Activated CD4-positive, alpha-beta T cell treated with anti-CD3 and anti-CD28 coated beads, Interleukin-2, amount 10 ng/mL, durations not matched to agents 24 days and 14 days (primary cell): ENCODE measurements around the gene TIMP2. TPM values are rescaled to one million over a fixed set of nuclear protein-coding genes. Genes with fewer than 3 reads are reported as not detected.
A peak's percentile ranks its signal among the peaks of the same experiment; 100 is the strongest.
"Not testable (repeated sequence)": the region's sequence is repeated elsewhere in the genome, so short reads cannot be mapped to it uniquely, and the experiment has no call there.

ENCODE experiments used
- DNase-seq: peaks from one replicate; pipeline ENCODE4 v3.0.0; 2022
- H3K27ac Mint-ChIP-seq: one replicate; pipeline ENCODE4 v1.8.0; 2022; ENCODE audit warnings: mild to moderate bottlenecking, mixed read lengths
- H3K27me3 Mint-ChIP-seq: one replicate; pipeline ENCODE4 v1.8.0; 2022; ENCODE audit warnings: mixed read lengths
- H3K36me3 Mint-ChIP-seq: one replicate; pipeline ENCODE4 v1.8.0; 2022; ENCODE audit warnings: low read depth, mild to moderate bottlenecking, mixed read lengths
- H3K4me1 Mint-ChIP-seq: one replicate; pipeline ENCODE4 v1.8.0; 2021; ENCODE audit warnings: mixed read lengths
- H3K4me3 Mint-ChIP-seq: one replicate; pipeline ENCODE4 v1.8.0; 2022; ENCODE audit warnings: mild to moderate bottlenecking, moderate library complexity, mixed read lengths
- H3K9me3 Mint-ChIP-seq: one replicate; pipeline ENCODE4 v1.8.0; 2021; ENCODE audit warnings: mixed read lengths
- intact Hi-C: fragments of 100-400 bp; cut with micrococcal nuclease; formaldehyde crosslinking; loops from one replicate; pipeline ENCODE4 v1.15.1; 2023
- total RNA-seq: library from RNA; stranded (reverse); gene quantifications from 2 replicates; pipeline ENCODE4 v1.2.3, GENCODE V29; 2022

Gene TIMP2
- total RNA-seq, 1 donor from 2014 or later = 0.54 TPM

DNA sequence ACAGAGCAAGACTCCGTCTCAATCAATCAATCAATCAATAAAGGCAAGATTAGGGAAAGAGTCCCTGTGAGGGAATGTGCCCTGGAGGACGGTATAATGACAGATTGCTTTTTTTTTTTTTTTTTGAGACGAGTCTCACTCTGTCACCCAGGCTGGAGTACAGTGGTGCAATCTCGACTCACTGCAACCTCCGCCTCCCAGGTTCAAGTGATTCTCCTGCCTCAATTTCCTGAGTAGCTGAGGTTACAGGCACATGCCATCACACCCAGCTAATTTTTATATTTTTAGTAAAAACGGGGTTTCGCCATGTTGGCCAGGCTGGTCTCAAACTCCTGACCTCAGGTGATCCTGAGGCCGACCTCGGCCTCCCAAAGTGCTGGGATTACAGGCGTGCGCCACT is 35.1 kb downstream of the TIMP2 start:
- H3K9me3 Mint-ChIP-seq, DNase-seq, H3K36me3 Mint-ChIP-seq, intact Hi-C loops, H3K27me3 Mint-ChIP-seq: not testable (repeated sequence)
- H3K27ac Mint-ChIP-seq = peak overlapping the region; percentile 65
- peaks cover 28% of the 10 kb centered on the region for H3K4me1 Mint-ChIP-seq
- peak overlapping the region; percentile 16 for H3K4me3 Mint-ChIP-seq

DNA sequence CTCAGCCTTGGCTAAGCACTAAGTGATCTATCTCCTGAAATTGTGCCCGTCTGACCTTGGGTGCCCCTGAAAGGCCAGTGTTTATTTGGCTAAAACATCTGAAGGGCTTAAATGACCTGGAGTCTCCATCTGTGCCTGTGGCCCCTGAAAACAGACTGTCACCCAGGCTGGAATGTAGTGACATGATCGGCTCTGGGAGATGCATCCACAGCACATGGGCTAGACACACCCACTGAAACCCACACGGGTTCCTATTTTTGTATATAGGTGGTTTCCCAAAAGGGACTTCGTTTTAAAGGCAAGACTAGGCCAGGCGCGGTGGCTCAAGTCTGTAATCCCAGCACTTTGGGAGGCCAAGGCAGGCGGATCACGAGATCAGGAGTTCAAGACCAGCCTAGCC is 35.7 kb downstream of the TIMP2 start:
- intact Hi-C loops = no loop called here
- Mint-ChIP-seq H3K27ac (peak overlapping the region; percentile 65), H3K9me3 (no peaks in the 10 kb centered on the region), H3K36me3 (no peaks in the 10 kb centered on the region), H3K4me3 (peak overlapping the region; percentile 10), H3K4me1 (peaks cover 28% of the 10 kb centered on the region), H3K27me3 (peaks cover 6% of the 10 kb centered on the region)
- DNase-seq = peak; percentile 75

DNA sequence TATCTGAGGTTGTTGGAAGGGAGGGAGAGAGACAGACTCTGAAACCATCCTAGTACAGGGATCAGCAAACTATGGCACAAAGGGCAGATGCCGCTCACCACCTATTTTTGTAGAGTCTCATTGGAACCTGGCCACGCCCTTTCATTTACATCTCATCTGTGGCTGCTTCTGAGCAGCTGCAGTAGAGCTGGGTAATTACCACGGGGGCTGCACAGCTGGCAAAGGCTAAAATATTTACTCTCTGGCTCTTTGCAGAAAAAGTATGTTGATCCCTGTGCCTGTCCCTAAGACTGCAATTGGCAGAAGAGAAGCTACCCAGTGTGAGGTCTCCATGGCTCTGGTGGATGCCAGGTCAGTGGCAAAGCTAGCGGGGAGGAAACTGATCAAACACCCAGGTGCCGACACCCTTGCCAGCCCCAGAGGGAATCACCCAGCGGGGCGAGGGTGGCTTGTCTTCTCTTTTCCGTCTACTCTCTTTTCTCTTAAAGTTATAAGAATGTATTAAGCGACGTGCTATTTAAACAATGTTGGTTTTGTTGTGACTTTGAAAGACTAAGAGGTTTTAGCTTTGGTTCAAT is 36.2 kb downstream of the TIMP2 start:
- no peaks in the 10 kb centered on the region for H3K9me3 Mint-ChIP-seq
- H3K4me1 Mint-ChIP-seq = peaks cover 28% of the 10 kb centered on the region
- no peak overlapping the region for H3K27ac Mint-ChIP-seq
- no peak for DNase-seq
- H3K27me3 Mint-ChIP-seq = peaks cover 6% of the 10 kb centered on the region
- no peaks in the 10 kb centered on the region for H3K36me3 Mint-ChIP-seq
- intact Hi-C loops = no loop called here
- peak overlapping the region; percentile 9 for H3K4me3 Mint-ChIP-seq

DNA sequence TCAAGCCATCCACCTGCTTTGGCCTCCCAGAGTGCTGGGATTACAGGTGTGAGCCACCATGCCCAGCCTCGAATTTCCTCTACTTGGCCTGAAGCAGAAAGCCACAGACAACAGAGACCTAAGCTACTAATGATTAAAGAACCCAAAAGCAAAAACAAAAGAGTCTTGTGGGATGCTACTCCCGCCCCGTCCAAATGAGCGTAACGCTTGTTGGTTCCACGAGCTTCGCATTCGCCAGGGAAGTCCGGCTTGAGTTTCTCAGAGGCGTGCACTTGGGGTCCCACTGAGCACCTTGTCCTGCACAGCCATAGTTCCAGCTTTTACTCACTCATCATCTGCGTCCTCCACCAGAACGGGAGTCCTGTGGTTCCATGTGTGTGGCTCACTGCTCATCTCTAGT is 38.2 kb downstream of the TIMP2 start:
- intact Hi-C loops = no loop called here
- no peak overlapping the region for H3K4me3 Mint-ChIP-seq
- no peak for DNase-seq
- no peaks in the 10 kb centered on the region for H3K9me3 Mint-ChIP-seq
- no peak overlapping the region for H3K27ac Mint-ChIP-seq
- H3K4me1 Mint-ChIP-seq = peaks cover 27% of the 10 kb centered on the region
- no peaks in the 10 kb centered on the region for H3K36me3 Mint-ChIP-seq
- H3K27me3 Mint-ChIP-seq = peaks cover 8% of the 10 kb centered on the region

- Mint-ChIP-seq H3K27me3 (peaks cover 8% of the 10 kb centered on the region), H3K4me3 (no peak overlapping the region), H3K36me3 (no peaks in the 10 kb centered on the region), H3K27ac (no peak overlapping the region), H3K9me3 (no peaks in the 10 kb centered on the region), H3K4me1 (peaks cover 20% of the 10 kb centered on the region)
- no peak for DNase-seq
- intact Hi-C loops = no loop called here
Measured at GRCh38 chr17:78885956-78886355, 39.2 kb downstream of the TIMP2 start.

GRCh38 chr17:78884876-78885667 is 40.1 kb downstream of the TIMP2 start:
- no peaks in the 10 kb centered on the region for H3K36me3 Mint-ChIP-seq
- intact Hi-C loops = no loop called here
- H3K4me1 Mint-ChIP-seq = peaks cover 20% of the 10 kb centered on the region
- no peak for DNase-seq
- no peaks in the 10 kb centered on the region for H3K9me3 Mint-ChIP-seq
- H3K27me3 Mint-ChIP-seq = peaks cover 10% of the 10 kb centered on the region
- H3K4me3 Mint-ChIP-seq = no peak overlapping the region
- H3K27ac Mint-ChIP-seq = no peak overlapping the region

GRCh38 chr17:78884148-78884825 is 40.9 kb downstream of the TIMP2 start:
- H3K27me3 Mint-ChIP-seq = peaks cover 10% of the 10 kb centered on the region
- intact Hi-C loops = no loop called here
- H3K27ac Mint-ChIP-seq = no peak overlapping the region
- H3K9me3 Mint-ChIP-seq = no peaks in the 10 kb centered on the region
- DNase-seq = no peak
- H3K4me1 Mint-ChIP-seq = peaks cover 18% of the 10 kb centered on the region
- no peaks in the 10 kb centered on the region for H3K36me3 Mint-ChIP-seq
- no peak overlapping the region for H3K4me3 Mint-ChIP-seq

GRCh38 chr17:78883533-78884131 is 41.6 kb downstream of the TIMP2 start:
- Mint-ChIP-seq H3K4me1 (peaks cover 19% of the 10 kb centered on the region), H3K27ac (no peak overlapping the region), H3K36me3 (no peaks in the 10 kb centered on the region), H3K9me3 (no peaks in the 10 kb centered on the region), H3K27me3 (peaks cover 8% of the 10 kb centered on the region), H3K4me3 (no peak overlapping the region)
- intact Hi-C loops = no loop called here
- DNase-seq = no peak

- H3K36me3 Mint-ChIP-seq = no peaks in the 10 kb centered on the region
- H3K9me3 Mint-ChIP-seq = no peaks in the 10 kb centered on the region
- H3K4me3 Mint-ChIP-seq = no peak overlapping the region
- DNase-seq = no peak
- H3K4me1 Mint-ChIP-seq = peaks cover 19% of the 10 kb centered on the region
- H3K27ac Mint-ChIP-seq = peak overlapping the region; percentile 45
- intact Hi-C loops = no loop called here
- peaks cover 7% of the 10 kb centered on the region for H3K27me3 Mint-ChIP-seq
Measured at GRCh38 chr17:78883089-78883532, 42.1 kb downstream of the TIMP2 start.

- Mint-ChIP-seq H3K4me1 (peaks cover 19% of the 10 kb centered on the region), H3K27ac (no peak overlapping the region), H3K9me3 (no peaks in the 10 kb centered on the region), H3K27me3 (peaks cover 4% of the 10 kb centered on the region), H3K36me3 (no peaks in the 10 kb centered on the region), H3K4me3 (no peak overlapping the region)
- no peak for DNase-seq
- intact Hi-C loops = no loop called here
Measured at GRCh38 chr17:78882540-78883088, 42.6 kb downstream of the TIMP2 start.

DNA sequence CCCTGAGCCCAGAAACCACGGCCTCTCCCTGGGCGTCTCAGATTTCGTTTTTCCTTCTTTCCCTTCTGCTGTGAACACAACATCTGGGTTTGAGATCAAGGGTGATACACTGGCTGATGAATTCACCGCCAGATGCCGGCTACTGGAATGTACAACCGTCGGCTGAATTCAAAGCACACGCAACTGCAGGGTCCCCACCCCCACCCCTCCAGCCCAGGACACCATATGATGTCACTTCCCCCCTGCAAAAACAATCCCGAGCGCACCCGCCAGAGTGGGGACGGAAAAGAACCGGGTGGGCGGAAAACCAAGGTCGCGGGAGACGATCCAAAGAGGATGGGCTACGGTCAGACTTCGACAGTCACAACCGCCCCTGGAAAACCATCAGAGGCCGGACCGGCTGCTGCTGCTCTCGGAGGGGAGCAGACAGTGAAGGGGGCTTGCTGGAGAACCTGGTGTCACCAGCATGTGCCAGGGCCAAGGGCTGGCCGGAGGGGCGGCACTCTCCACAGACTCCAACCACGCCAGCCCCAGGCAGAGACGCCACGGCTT is 45.5 kb downstream of the TIMP2 start:
- DNase-seq = peak; percentile 71
- H3K4me3 Mint-ChIP-seq = peak overlapping the region; percentile 40
- peak overlapping the region; percentile 56 for H3K27ac Mint-ChIP-seq
- peaks cover 19% of the 10 kb centered on the region for H3K4me1 Mint-ChIP-seq
- H3K36me3 Mint-ChIP-seq = no peaks in the 10 kb centered on the region
- intact Hi-C loops = no loop called here
- peaks cover 11% of the 10 kb centered on the region for H3K27me3 Mint-ChIP-seq
- H3K9me3 Mint-ChIP-seq = no peaks in the 10 kb centered on the region

DNA sequence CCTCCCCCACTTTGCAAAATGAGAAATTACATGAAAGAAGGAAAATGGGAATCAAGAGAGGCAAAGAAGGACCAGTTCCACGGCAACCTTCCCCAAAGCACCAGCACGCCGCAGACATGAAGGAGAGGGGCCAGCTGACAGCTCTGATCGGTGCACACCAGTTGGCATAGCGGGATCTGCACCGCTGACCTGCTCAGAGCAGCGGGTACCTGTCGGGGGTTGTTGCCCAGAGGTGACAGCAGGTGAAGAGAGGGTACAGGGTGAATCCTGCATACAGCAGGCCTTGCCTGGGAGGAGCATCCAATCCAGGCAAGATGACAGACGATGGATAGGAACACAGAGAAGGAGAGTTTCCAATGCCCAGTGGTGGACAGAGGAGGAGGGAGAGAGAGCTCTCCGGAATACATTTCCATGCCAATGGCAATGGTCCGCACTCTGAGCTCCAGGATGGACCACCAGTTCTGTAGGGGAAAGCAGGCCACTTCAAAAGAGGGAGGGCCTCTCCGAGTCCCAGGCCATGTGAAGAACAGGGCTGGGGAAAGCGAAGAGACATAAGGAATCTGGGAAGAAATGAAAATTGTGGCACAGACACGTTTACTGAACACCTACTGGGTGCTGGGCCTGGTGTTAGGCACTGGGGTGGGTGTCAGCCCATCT is 46.2 kb downstream of the TIMP2 start:
- intact Hi-C loops = no loop called here
- H3K27me3 Mint-ChIP-seq = peaks cover 11% of the 10 kb centered on the region
- H3K4me3 Mint-ChIP-seq = peak overlapping the region; percentile 40
- peak overlapping the region; percentile 56 for H3K27ac Mint-ChIP-seq
- H3K9me3 Mint-ChIP-seq = no peaks in the 10 kb centered on the region
- peaks cover 19% of the 10 kb centered on the region for H3K4me1 Mint-ChIP-seq
- no peak for DNase-seq
- no peaks in the 10 kb centered on the region for H3K36me3 Mint-ChIP-seq

- Mint-ChIP-seq H3K9me3 (no peaks in the 10 kb centered on the region), H3K27me3 (peaks cover 11% of the 10 kb centered on the region), H3K36me3 (no peaks in the 10 kb centered on the region), H3K4me3 (peak overlapping the region; percentile 51), H3K4me1 (peaks cover 18% of the 10 kb centered on the region), H3K27ac (no peak overlapping the region)
- DNase-seq = no peak
- intact Hi-C loops = no loop called here
Measured at GRCh38 chr17:78878261-78878660, 46.9 kb downstream of the TIMP2 start.
